HG02763 (cell line): Measurements from ENCODE around the gene GPR161.

Experiments
- ATAC-seq: cut with Tn5 transposase; IDR thresholded peaks from one replicate; pipeline ENCODE4 v1.9.1; 2021; ENCODE audit warnings: mild to moderate bottlenecking, moderate library complexity; ENCODE audit not compliant: unreplicated experiment

Gene GPR161

DNA sequence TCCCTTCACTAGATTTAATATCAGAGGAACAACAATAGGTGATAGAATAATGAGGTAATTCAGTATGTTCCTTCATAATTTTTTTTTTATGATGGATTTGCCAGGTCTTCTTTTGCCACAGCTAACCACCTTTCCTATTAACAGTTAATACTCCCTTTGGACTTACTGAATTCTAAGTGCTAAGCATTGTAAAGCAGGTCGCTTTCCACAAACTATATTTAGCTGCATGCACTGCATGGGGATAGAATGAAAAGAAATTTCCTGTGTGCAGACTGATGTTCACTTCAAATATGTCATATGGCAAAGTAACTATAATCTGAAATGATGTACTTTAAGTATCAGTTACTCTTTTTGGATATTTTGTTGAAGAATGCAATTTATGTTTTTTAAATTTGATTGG is 85.8 kb downstream of the GPR161 start:
- no peak for ATAC-seq

DNA sequence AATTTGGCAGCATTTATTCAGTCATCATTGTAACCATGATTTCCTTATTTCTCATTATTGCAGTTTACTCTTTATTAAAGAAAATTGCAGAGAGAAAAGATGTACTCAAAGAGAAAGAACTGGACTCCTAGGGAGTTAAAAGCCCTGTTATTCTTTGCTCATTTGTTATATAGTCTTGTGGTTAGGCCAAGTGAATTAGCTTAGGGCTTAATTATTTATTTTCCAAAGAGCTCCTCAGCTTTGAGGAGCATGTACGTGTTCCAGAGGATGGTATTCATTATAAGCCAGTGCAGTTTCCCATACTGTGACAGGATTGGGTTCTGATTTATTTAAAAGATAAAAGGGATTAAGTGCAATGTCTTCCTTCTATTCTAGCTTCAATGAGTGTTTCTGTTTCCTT is 86.4 kb downstream of the GPR161 start:
- ATAC-seq, result no peak

DNA sequence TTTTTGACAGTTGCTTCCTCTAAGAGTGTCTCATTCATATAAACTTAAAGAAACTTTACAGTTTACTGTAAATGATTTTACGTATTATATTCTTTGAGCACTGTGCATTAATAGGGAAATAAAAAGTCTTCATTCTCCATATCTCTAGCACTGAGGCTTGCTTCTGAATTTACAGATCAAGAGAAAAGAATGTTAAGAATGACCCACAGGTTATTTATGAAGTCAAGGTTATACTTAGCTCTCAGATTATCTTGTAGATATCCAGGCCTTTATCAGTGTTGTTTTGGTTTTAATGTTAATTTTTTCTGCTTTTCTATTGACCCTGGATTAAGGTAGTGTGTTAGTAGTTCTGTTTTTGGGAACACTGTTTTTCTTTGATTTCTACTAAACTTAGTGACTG is 91.4 kb downstream of the GPR161 start:
- no peak for ATAC-seq

DNA sequence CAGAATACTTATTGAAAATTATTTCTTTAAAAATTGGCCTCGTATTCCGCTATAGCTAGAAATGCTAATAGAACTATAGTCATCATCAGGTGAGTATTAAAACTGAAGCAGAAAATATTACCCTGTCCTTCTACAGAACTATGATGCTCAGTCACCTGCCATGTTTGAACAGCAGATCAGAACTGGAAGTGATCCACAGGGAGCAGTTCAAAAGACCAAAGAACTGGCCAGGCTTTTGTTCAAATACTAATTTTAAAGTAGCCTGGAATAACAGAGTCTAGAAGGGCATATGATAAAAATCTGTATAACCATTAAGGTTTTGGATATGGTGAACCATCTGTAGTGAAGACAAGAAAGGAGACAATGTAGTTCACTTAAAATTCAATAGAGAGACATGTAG is 94.4 kb downstream of the GPR161 start:
- no peak for ATAC-seq

DNA sequence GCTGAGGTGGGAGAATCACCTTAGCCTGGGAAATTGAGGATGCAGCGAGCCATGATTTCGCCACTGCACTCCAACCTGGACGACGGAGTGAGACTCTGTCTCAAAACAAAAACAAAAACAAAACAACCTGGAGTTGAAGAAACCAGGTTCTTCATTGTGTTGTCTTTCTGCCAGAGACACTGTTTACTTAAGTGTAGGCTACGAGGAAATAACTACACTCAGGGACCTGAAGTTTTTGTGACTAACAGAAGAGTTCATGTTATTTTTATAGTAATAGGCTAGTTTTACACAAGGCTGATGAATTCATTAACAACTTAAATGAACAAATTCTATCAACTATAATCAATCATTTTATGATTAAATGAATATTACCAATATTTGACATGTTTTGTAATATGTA is 101.4 kb downstream of the GPR161 start:
- no peak for ATAC-seq

DNA sequence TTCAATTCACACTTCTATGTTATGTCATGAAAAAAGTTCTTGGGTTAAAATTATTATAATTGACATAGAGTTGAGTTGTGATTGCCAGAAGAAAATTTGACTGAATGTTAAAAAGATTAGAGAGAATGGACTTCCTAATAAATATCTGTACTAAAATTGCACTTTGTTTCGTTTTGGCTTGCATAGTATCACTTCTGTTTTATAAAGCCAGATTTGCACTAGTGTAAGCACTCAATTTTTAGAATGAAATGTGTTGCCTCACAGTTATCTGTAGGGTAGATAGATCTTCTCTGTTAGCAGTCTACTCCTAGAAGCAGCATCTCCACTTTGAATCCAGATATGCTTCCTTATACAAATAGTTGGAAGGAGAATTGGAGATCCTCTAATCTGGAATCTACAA is 104.7 kb downstream of the GPR161 start:
- no peak for ATAC-seq

DNA sequence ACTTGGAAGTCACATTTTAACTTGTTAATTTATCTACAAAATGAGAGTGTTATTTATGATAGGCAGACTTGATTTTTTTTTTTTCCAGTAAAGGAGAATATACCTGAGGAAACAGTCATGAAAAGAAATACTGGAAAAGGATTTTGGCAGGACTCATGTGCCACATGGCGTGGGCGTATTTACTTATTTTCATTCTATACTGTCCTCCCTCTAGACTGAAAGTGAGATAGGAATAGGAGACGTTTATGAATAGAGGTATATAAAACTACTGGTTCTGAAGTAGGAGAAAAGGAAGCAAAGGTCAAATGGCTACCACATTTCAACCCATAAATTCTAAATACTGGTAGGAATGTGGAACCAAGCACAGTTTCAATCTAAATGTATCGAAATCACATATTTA is 105.1 kb downstream of the GPR161 start:
- no peak for ATAC-seq

DNA sequence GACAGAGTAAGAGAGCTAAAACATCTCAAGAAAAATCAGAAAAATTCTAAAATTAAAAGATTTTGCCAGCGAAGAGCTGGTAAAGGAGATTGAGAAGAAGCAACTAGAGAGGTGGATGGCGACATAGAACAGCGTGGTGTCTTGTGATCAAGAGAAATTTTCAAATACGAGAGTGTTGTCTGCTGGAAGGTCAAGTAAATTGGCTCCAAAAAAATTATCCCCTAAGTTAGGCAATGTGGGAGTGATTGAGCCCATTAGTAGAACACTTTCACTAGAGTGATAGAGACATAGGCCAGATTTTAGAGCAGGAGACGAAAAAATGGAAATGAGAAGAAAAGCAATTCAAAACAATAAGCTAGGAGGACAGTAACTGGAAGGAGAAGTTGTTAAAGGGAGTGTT is 105.5 kb downstream of the GPR161 start:
- ATAC-seq, result no peak
